ENCODE data around the gene MAPK4. TPM values are rescaled to one million over a fixed set of nuclear protein-coding genes. Genes with fewer than 3 reads are reported as not detected.

MAPK4 gene
- total and polyA plus RNA-seq, 2 of the 4 experiments (the other 2 are of a cell fraction), result not detected

- H2BK20ac ChIP-seq (ENCODE audit: low read depth, low read length), result no peak overlapping the region
- H3K9me3 ChIP-seq (ENCODE audit: control insufficient read depth, insufficient read depth, low read length), result no peaks in the 10 kb centered on the region
- TF ChIP-seq, protein P1, sequence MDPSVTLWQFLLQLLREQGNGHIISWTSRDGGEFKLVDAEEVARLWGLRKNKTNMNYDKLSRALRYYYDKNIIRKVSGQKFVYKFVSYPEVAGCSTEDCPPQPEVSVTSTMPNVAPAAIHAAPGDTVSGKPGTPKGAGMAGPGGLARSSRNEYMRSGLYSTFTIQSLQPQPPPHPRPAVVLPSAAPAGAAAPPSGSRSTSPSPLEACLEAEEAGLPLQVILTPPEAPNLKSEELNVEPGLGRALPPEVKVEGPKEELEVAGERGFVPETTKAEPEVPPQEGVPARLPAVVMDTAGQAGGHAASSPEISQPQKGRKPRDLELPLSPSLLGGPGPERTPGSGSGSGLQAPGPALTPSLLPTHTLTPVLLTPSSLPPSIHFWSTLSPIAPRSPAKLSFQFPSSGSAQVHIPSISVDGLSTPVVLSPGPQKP (IDR thresholded peaks at IDR 0.05; ENCODE audit: borderline replicate concordance, low read depth, low read length), result no peak
- TF ChIP-seq NFE2L2 (IDR thresholded peaks at IDR 0.05; ENCODE audit: low read depth, low read length) (no peak), FOS (IDR thresholded peaks at IDR 0.05; ENCODE audit: low read depth, low read length) (no peak), MXI1 (IDR thresholded peaks at IDR 0.05; ENCODE audit: borderline replicate concordance, low read depth, low read length) (no peak), SMC3 (IDR thresholded peaks at IDR 0.05; ENCODE audit: low read depth, low read length) (no peak), CHD1 (IDR thresholded peaks at IDR 0.05; ENCODE audit: low read depth, low read length) (no peak), RCOR1 (IDR thresholded peaks at IDR 0.05; ENCODE audit: insufficient replicate concordance, low read length) (no peak), MAFK (IDR thresholded peaks at IDR 0.05; ENCODE audit: low read depth, low read length) (no peak), RAD21 (IDR thresholded peaks at IDR 0.05; ENCODE audit: low read length) (no peak), CEBPB (IDR thresholded peaks at IDR 0.05; ENCODE audit: low read depth, low read length) (no peak), MAZ (IDR thresholded peaks at IDR 0.05; ENCODE audit: borderline replicate concordance, low read depth, low read length) (no peak), POLR2A (IDR thresholded peaks at IDR 0.05; ENCODE audit: low read depth, low read length) (no peak), BHLHE40 (IDR thresholded peaks at IDR 0.05; ENCODE audit: low read depth, low read length) (no peak), RFX5 (IDR thresholded peaks at IDR 0.05; ENCODE audit: low read depth, low read length) (no peak), USF2 (IDR thresholded peaks at IDR 0.05; ENCODE audit: low read depth, low read length) (no peak)
- TF ChIP-seq, protein P2, sequence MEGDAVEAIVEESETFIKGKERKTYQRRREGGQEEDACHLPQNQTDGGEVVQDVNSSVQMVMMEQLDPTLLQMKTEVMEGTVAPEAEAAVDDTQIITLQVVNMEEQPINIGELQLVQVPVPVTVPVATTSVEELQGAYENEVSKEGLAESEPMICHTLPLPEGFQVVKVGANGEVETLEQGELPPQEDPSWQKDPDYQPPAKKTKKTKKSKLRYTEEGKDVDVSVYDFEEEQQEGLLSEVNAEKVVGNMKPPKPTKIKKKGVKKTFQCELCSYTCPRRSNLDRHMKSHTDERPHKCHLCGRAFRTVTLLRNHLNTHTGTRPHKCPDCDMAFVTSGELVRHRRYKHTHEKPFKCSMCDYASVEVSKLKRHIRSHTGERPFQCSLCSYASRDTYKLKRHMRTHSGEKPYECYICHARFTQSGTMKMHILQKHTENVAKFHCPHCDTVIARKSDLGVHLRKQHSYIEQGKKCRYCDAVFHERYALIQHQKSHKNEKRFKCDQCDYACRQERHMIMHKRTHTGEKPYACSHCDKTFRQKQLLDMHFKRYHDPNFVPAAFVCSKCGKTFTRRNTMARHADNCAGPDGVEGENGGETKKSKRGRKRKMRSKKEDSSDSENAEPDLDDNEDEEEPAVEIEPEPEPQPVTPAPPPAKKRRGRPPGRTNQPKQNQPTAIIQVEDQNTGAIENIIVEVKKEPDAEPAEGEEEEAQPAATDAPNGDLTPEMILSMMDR (conservative IDR thresholded peaks at IDR 0.05; ENCODE audit: low read depth, low read length), result no peak
- H2AFZ ChIP-seq (replicated peaks; ENCODE audit: low read length, poor library complexity), result no peak overlapping the region
- H3K9me1 ChIP-seq (ENCODE audit: insufficient read depth, low read length), result no peaks in the 10 kb centered on the region
- no peak overlapping the region for H3K56ac ChIP-seq (ENCODE audit: extremely low read depth, insufficient read depth, low read length)
- no peaks in the 10 kb centered on the region for H3K36me3 ChIP-seq (ENCODE audit: control insufficient read depth, insufficient read depth, low read length)
- no peak overlapping the region for H2BK15ac ChIP-seq (ENCODE audit: low read depth, low read length)
- no peak overlapping the region for H4K5ac ChIP-seq (ENCODE audit: low read depth, low read length)
- POLR2A ChIA-PET (ENCODE audit: unreplicated experiment), result no interaction called here
- in situ Hi-C loops (cut with MboI; ENCODE audit: low sequenced_read_pairs), result no loop called here
- no peak overlapping the region for H3K4me3 ChIP-seq (ENCODE audit: insufficient read depth, low read depth, low read length)
- no peak for ATAC-seq (ENCODE audit: low read depth)
- H3K27ac ChIP-seq (ENCODE audit: insufficient read depth, low read length), result no peak overlapping the region
- H2AK9ac ChIP-seq (replicated peaks; ENCODE audit: low read depth, low read length, poor library complexity), result no peak overlapping the region
- H3K23ac ChIP-seq (ENCODE audit: low read depth, low read length), result no peak overlapping the region
- H3K79me1 ChIP-seq (ENCODE audit: low read depth in 1 of 2, low read length in 2 of 2), result no peaks in the 10 kb centered on the region
- DNase-seq, result no peak
- dilution Hi-C loops (cut with HindIII; ENCODE audit: low sequenced_read_pairs, unreplicated experiment), result no loop called here
- CTCF ChIA-PET, result no interaction called here
- H3K4me1 ChIP-seq (ENCODE audit: control insufficient read depth, insufficient read depth, low read length), result no peaks in the 10 kb centered on the region
- no peak overlapping the region for H3K4me2 ChIP-seq (ENCODE audit: low read depth, low read length)
- H2BK5ac ChIP-seq (ENCODE audit: low read depth, low read length, poor library complexity, severe bottlenecking), result no peak overlapping the region
- H2AK5ac ChIP-seq (ENCODE audit: low read depth, low read length), result no peak overlapping the region
- no TSS peak for BruUV-seq (replicated peaks)
- no peak overlapping the region for H2BK120ac ChIP-seq (ENCODE audit: low read depth, low read length)
- H4K91ac ChIP-seq (ENCODE audit: insufficient read depth, low read depth, low read length), result no peak overlapping the region
- no peak overlapping the region for H3K4ac ChIP-seq (ENCODE audit: low read depth, low read length)
- no peak overlapping the region for H4K8ac ChIP-seq (ENCODE audit: low read depth in 2 of 2, low read length in 2 of 2)
- H3K9ac ChIP-seq (ENCODE audit: low read depth, low read length), result no peak overlapping the region
- no peak overlapping the region for H3K18ac ChIP-seq (ENCODE audit: low read depth, low read length)
- no peaks in the 10 kb centered on the region for H3K27me3 ChIP-seq (ENCODE audit: control insufficient read depth, insufficient read depth, low read length)
- 20% methylated on average over 1 of the region's 1 CpG; no CpG with 5 or more reads in 1 of the 2 experiments for WGBS, 2 experiments (ENCODE audit: extremely low coverage in 2 of 2, insufficient read length in 1 of 2)
- no peak overlapping the region for H3K14ac ChIP-seq (replicated peaks; ENCODE audit: low read depth, low read length)
- H4K20me1 ChIP-seq (ENCODE audit: insufficient read depth, low read length), result no peaks in the 10 kb centered on the region
- intact Hi-C loops (cut with micrococcal nuclease), result no loop called here
Measured at GRCh38 chr18:50747849-50748242, 188.0 kb downstream of the MAPK4 start.
